H1 (cell line): ENCODE measurements around the gene CACNA1E. TPM values are rescaled to one million over a fixed set of nuclear protein-coding genes. Genes with fewer than 3 reads are reported as not detected.

Experiments
- CTCF ChIA-PET: fragments of 300-600 bp; sonication (Branson Sonifier 250); formaldehyde crosslinking; loops from one replicate; lab custom pipeline; 2021; ENCODE audit not compliant: partially characterized antibody; lab: Charles Lee
- POLR2A ChIA-PET: fragments of 300-600 bp; sonication (Branson Sonifier 250); formaldehyde crosslinking; loops from one replicate; lab custom pipeline; 2021; ENCODE audit warnings: inconsistent platforms; ENCODE audit not compliant: partially characterized antibody; lab: Charles Lee
- DNase-seq, 2 experiments: peaks; one replicate each; pipeline versions ENCODE4 v3.0.0 to v3.0.0-alpha.2; 2010 to 2022; ENCODE audit warnings: low spot score in 2 of 2, low read depth in 1 of 2, mixed read lengths in 1 of 2
- FAIRE-seq: peaks from 2 replicates; lab custom pipeline; 2011; peaks lifted over from hg19 to GRCh38; lab: Jason Lieb, UNC
- H2AFZ ChIP-seq: 2 replicates; pipeline ENCODE4 v1.8.1; 2012; ENCODE audit warnings: low read length, inconsistent platforms
- H2AK5ac ChIP-seq: 2 replicates; pipeline ENCODE4 v1.6.1; 2013; ENCODE audit warnings: low read depth, low read length
- H2BK120ac ChIP-seq: replicated peaks from 2 replicates; pipeline ENCODE3; 2013; ENCODE audit warnings: low read depth, low read length, inconsistent platforms
- H2BK12ac ChIP-seq: 2 replicates; pipeline ENCODE4 v1.6.1; 2013; ENCODE audit warnings: low read depth, low read length
- H2BK15ac ChIP-seq: 2 replicates; pipeline ENCODE4 v1.6.1; 2013; ENCODE audit warnings: low read length
- H2BK20ac ChIP-seq: 2 replicates; pipeline ENCODE4 v1.6.1; 2013; ENCODE audit warnings: low read length
- H2BK5ac ChIP-seq: 2 replicates; pipeline ENCODE4 v1.6.1; 2013; ENCODE audit warnings: low read depth, low read length
- H3K14ac ChIP-seq: 2 replicates; pipeline ENCODE4 v1.6.1; 2013; ENCODE audit warnings: inconsistent platforms; ENCODE audit not compliant: insufficient read length
- H3K18ac ChIP-seq: 2 replicates; pipeline ENCODE4 v1.6.1; 2013; ENCODE audit warnings: low read length; ENCODE audit errors: extremely low read depth
- H3K23ac ChIP-seq: 2 replicates; pipeline ENCODE4 v1.6.1; 2013; ENCODE audit warnings: inconsistent platforms; ENCODE audit not compliant: insufficient read length
- H3K23me2 ChIP-seq: 2 replicates; pipeline ENCODE4 v1.6.1; 2013; ENCODE audit warnings: low read depth, low read length
- H3K27ac ChIP-seq: 2 replicates; pipeline ENCODE4 v1.6.1; 2011; ENCODE audit warnings: low read depth, low read length, inconsistent platforms
- H3K27me3 ChIP-seq, 4 experiments: replicated peaks in 1 of 4; 1 replicate in 1 of 4; 2 replicates in 3 of 4; pipeline versions ENCODE4 v1.6.1 to v1.8.1; 2011 to 2013; ENCODE audit warnings: low read length in 3 of 4, mild to moderate bottlenecking in 3 of 4, inconsistent platforms in 2 of 4, mixed read lengths in 2 of 4, moderate library complexity in 1 of 4; ENCODE audit not compliant: control insufficient read depth in 3 of 4, insufficient read depth in 3 of 4; ENCODE audit errors: extremely low read depth in 1 of 4
- H3K36me3 ChIP-seq, 4 experiments: 2 replicates each; pipeline versions ENCODE4 v1.6.1 to v1.8.1; 2011 to 2013; ENCODE audit warnings: mild to moderate bottlenecking in 4 of 4, low read length in 3 of 4, moderate library complexity in 2 of 4, control low read depth in 1 of 4, inconsistent platforms in 1 of 4; ENCODE audit not compliant: insufficient read depth in 4 of 4, control insufficient read depth in 2 of 4
- H3K4ac ChIP-seq: replicated peaks from 2 replicates; pipeline ENCODE3; 2013; ENCODE audit warnings: low read length, low read depth, mixed read lengths, inconsistent platforms; ENCODE audit not compliant: insufficient read length
- H3K4me1 ChIP-seq, 4 experiments: replicated peaks in 1 of 4; 1 replicate in 1 of 4; 2 replicates in 3 of 4; pipeline versions ENCODE4 v1.6.1 to v1.8.1; 2011 to 2013; ENCODE audit warnings: low read length in 3 of 4, inconsistent platforms in 2 of 4, mixed read lengths in 1 of 4; ENCODE audit not compliant: insufficient read depth in 4 of 4, control insufficient read depth in 3 of 4
- H3K4me2 ChIP-seq, 2 experiments: 2 replicates each; pipeline versions ENCODE4 v1.6.1 to v1.8.1; 2011 to 2013; ENCODE audit warnings: low read depth in 2 of 2, low read length in 2 of 2, control low read depth in 1 of 2, inconsistent platforms in 1 of 2, mild to moderate bottlenecking in 1 of 2; ENCODE audit not compliant: insufficient read depth in 1 of 2
- H3K4me3 ChIP-seq, 4 experiments: fragments of 200-600, 300-600 bp in 1 of 4; sonication (generic), shearing (Covaris generic), sonication (Bioruptor Twin) in 1 of 4; 2 replicates each; pipeline versions ENCODE4 v1.5.1 to v1.8.1; 2011 to 2016; ENCODE audit warnings: low read length in 4 of 4, low read depth in 3 of 4, control low read depth in 2 of 4, inconsistent platforms in 2 of 4, mild to moderate bottlenecking in 2 of 4, mixed read lengths in 1 of 4, moderate library complexity in 1 of 4; ENCODE audit not compliant: insufficient read depth in 2 of 4; ENCODE audit errors: extremely low read depth in 1 of 4
- H3K56ac ChIP-seq: replicated peaks from 2 replicates; pipeline ENCODE3; 2013; ENCODE audit warnings: low read depth, mild to moderate bottlenecking, mixed read lengths, low read length, inconsistent platforms; ENCODE audit not compliant: insufficient read length
- H3K79me1 ChIP-seq: 2 replicates; pipeline ENCODE4 v1.6.1; 2013; ENCODE audit warnings: low read depth, low read length, control low read depth
- H3K79me2 ChIP-seq, 2 experiments: 2 replicates each; pipeline versions ENCODE4 v1.6.1 to v1.8.1; 2012 to 2013; ENCODE audit warnings: low read length in 2 of 2, mild to moderate bottlenecking in 2 of 2, inconsistent platforms in 1 of 2; ENCODE audit not compliant: insufficient read depth in 2 of 2, control insufficient read depth in 1 of 2
- H3K9ac ChIP-seq, 4 experiments: replicated peaks in 1 of 4; 1 replicate in 1 of 4; 2 replicates in 3 of 4; pipeline versions ENCODE4 v1.6.1 to v1.8.1; 2011 to 2013; ENCODE audit warnings: low read depth in 3 of 4, low read length in 3 of 4, control low read depth in 2 of 4, mild to moderate bottlenecking in 2 of 4, moderate library complexity in 2 of 4, inconsistent platforms in 1 of 4; ENCODE audit errors: extremely low read depth in 1 of 4
- H3K9me3 ChIP-seq, 2 experiments: 2 replicates each; pipeline versions ENCODE4 v1.6.1 to v1.8.1; 2012 to 2013; ENCODE audit warnings: mild to moderate bottlenecking in 2 of 2, moderate library complexity in 2 of 2, control low read depth in 1 of 2, inconsistent platforms in 1 of 2, low read depth in 1 of 2, low read length in 1 of 2, mixed read lengths in 1 of 2; ENCODE audit not compliant: insufficient read depth in 2 of 2
- H4K20me1 ChIP-seq, 2 experiments: replicated peaks in 1 of 2; 2 replicates each; pipeline versions ENCODE3 to v1.8.1; 2011 to 2013; ENCODE audit warnings: inconsistent platforms in 2 of 2, low read length in 2 of 2, mild to moderate bottlenecking in 1 of 2; ENCODE audit not compliant: insufficient read depth in 2 of 2, control insufficient read depth in 1 of 2
- H4K5ac ChIP-seq: 2 replicates; pipeline ENCODE4 v1.6.1; 2013; ENCODE audit warnings: low read length, low read depth, mixed read lengths, inconsistent platforms; ENCODE audit not compliant: insufficient read length
- H4K8ac ChIP-seq: 2 replicates; pipeline ENCODE4 v1.8.0; 2013; ENCODE audit warnings: mild to moderate bottlenecking, moderate library complexity, low read length, inconsistent platforms; ENCODE audit not compliant: insufficient read depth; ENCODE audit errors: extremely low read depth
- H4K91ac ChIP-seq: replicated peaks from 2 replicates; pipeline ENCODE3; 2013; ENCODE audit warnings: low read length, mixed read lengths, inconsistent platforms; ENCODE audit not compliant: insufficient read length
- CREB1 ChIP-seq: IDR thresholded peaks from 2 replicates; pipeline ENCODE4 v1.6.1; 2012; ENCODE audit warnings: inconsistent platforms
- WGBS, 2 experiments: shearing (Covaris generic) in 1 of 2; methylation state at CpG; one replicate each; pipeline versions ENCODE4 v1.1.6 to v1.1.7; 2013 to 2015; ENCODE audit warnings: low lambda C conversion rate in 2 of 2, mixed read lengths in 2 of 2, inconsistent platforms in 1 of 2, low coverage in 1 of 2, missing lambda C conversion rate in 1 of 2; ENCODE audit not compliant: insufficient replicate concordance in 2 of 2, insufficient coverage in 1 of 2, insufficient read length in 1 of 2; ENCODE audit errors: extremely low coverage in 1 of 2, missing lambda C conversion rate in 1 of 2; 5-methylcytosine and 5-hydroxymethylcytosine counted together
- polyA plus RNA-seq, 7 experiments: library from polyadenylated mRNA; depleted of rRNA in 3 of 7; stranded (reverse) in 5 of 7; unstranded in 2 of 7; fragments of >200 nt in 5 of 7; fragments of 200-250 nt in 2 of 7; gene quantifications; 1 replicate in 5 of 7; 2 replicates in 1 of 7; 4 replicates in 1 of 7; pipeline versions ENCODE4 v1.2.1 to v1.2.3, GENCODE V29; 2011 to 2013; ENCODE audit warnings: missing spikeins in 2 of 7, mixed read lengths in 2 of 7
- total RNA-seq: library from RNA; stranded (reverse); fragmentation: NEBNext Ultra II Directional; extraction: Animal tissue kit (Norgen Biotek cat#: 25700); gene quantifications from 2 replicates; pipeline ENCODE4 v1.2.1, GENCODE V29; 2021
- TF ChIP-seq, protein P1 (sequence below): IDR thresholded peaks from 2 replicates; pipeline ENCODE4 v1.6.1; 2011; ENCODE audit warnings: low read depth, mild to moderate bottlenecking, low read length; ENCODE audit not compliant: insufficient read depth

The CACNA1E gene
- total and polyA plus RNA-seq, 2 of the 8 experiments (the other 6 are each of a cell fraction or from before 2014, with no cell fraction given) = 0.98 to 1.3 TPM

DNA sequence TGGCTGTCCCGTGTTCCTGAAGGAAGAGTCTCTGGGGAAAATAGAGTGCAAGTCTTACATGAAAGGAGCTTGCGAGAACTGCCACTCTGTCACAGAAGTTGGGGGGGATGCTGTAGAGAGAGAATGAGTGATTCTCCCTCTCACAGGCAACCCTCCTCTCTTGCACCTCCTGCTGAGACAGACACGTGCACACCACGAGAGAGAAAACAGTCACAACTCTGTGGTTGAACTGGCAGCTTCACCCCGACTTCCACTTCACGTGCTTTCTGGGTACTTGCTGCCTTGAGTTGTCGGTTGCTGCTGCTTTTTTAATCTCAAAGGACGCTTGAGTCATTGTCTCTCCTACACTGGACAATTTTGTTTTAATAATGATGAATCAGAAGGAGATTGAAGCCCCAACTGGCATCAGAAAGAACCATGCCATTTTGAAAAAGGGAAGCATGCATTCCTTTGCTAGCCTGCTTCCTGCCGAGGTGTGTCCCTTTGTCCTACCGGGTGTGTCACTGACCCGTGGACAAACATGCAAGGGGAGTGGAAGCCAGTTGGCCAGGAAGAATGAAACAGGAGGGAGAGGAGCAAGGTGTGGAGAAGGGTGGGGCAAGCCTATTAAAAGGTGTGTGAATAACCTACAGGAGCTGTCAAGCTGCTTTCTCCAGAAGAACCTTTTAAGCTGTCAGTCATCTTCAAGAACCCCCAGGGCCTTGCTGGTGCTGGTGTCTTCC lies 164.2 kb downstream of the CACNA1E start:
- H3K9ac ChIP-seq = no peak overlapping the region
- POLR2A ChIA-PET = interaction anchor here (0.6 kb wide), 1 partner anchor 374 kb away, joined by 3 read pairs; no protein-coding TSS in a partner anchor
- TF ChIP-seq, protein P1, sequence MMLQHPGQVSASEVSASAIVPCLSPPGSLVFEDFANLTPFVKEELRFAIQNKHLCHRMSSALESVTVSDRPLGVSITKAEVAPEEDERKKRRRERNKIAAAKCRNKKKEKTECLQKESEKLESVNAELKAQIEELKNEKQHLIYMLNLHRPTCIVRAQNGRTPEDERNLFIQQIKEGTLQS = no peak
- no peak for TF ChIP-seq CREB1

More for the DNA sequence above, 164.2 kb downstream of the CACNA1E start:
- CTCF ChIA-PET = interaction anchor here (0.9 to 2.8 kb wide), 2 partner anchors 8 to 57 kb away, joined by 3 to 8 read pairs; no protein-coding TSS in a partner anchor
- Histone ChIP-seq H3K23me2 (no peaks in the 10 kb centered on the region), H4K20me1 (no peaks in the 10 kb centered on the region), H3K4me1 (peaks cover 0 to 2% (median 0%) of the 10 kb centered on the region in 4 experiments; a peak in 1 of 7 replicates), H3K4ac (no peak overlapping the region), H3K4me2 (no peak overlapping the region), H2BK5ac (no peak overlapping the region), H4K91ac (no peak overlapping the region), H2AFZ (no peak overlapping the region), H3K36me3 (no peaks in the 10 kb centered on the region), H3K79me2 (no peaks in the 10 kb centered on the region), H3K27ac (no peak overlapping the region), H3K4me3 (no peak overlapping the region), H3K23ac (no peak overlapping the region), H3K14ac (no peak overlapping the region), H3K9me3 (no peaks in the 10 kb centered on the region), H2BK20ac (no peak overlapping the region), H3K18ac (no peak overlapping the region), H2BK120ac (no peak overlapping the region), H2AK5ac (no peak overlapping the region), H2BK15ac (no peak overlapping the region), H3K56ac (no peak overlapping the region), H4K5ac (no peak overlapping the region), H3K27me3 (no peaks in the 10 kb centered on the region), H2BK12ac (no peak overlapping the region), H3K79me1 (no peaks in the 10 kb centered on the region), H4K8ac (no peak overlapping the region)
- DNase-seq (no peak), FAIRE-seq (no peak)
- WGBS, 2 experiments = 85% methylated on average over 11 of the region's 11 CpGs; no CpG with 5 or more reads in 1 of the 2 experiments
